Stimulated activated CD4-positive, alpha-beta T cell treated with anti-CD3 and anti-CD28 coated beads, Interleukin-12 subunit alpha, Interleukin-12 subunit beta, amount 100 ng/mL, for 48 hours (primary cell): ENCODE data around the gene GMPR2.
"Not testable (repeated sequence)": the region's sequence is repeated elsewhere in the genome, so short reads cannot be mapped to it uniquely, and the experiment has no call there.

ENCODE experiments used
- DNase-seq, 3 donors: peaks; one replicate each; pipeline ENCODE4 v3.0.0-alpha.2; 2020; ENCODE audit warnings: low read depth in 2 of 3, low spot score in 1 of 3

The GMPR2 gene

DNA sequence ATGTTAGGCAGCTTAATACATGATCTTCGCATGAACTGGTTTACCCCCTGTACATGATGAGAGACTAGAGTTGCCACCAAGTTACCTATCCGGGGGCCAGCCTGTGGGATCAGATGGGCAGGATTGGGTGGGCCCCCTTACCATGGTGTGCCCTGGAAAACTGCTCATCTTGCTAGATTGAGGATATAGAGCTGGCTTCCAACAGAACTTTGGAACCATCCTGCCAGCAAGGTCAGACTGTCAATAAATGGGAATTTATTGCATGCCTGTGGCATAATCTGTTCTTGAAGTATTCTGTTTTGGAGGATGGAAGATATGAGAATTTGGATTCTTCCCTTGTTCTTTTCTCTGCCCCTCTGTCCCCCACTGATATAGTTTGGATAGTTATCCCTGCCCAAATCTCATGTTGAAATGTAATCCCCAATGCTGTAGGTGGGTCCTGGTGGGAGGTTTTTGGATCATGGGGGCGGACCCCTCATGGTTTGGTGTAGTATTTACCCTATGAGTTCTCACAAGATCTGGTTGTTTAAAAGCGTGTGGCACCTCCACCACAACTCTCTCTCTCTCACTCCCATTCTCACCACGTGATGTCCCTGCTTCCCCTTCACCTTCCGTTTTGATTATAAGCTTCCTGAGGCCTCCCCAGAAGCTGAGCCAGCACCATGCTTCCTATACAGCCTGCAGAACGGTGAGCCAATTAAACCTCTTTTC lies 33.8 kb upstream of the GMPR2 start:
- no peak for DNase-seq

DNA sequence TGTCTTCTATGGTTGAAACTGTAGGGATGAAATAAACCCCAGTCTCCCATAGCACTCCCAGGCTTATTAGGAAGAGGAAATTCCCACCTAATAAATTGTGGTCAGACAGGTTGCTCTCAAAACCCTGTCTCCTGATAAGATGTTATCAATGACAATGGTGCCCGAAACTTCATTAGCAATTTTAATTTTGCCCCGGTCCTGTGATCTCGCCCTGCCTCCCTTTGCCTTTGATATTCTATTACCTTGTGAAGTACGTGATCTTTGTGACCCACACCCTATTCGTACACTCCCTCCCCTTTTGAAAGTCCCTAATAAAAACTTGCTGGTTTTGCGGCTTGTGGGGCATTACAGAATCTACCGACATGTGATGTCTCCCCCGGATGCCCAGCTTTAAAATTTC lies 30.2 kb upstream of the GMPR2 start:
- DNase-seq: not testable (repeated sequence)

DNA sequence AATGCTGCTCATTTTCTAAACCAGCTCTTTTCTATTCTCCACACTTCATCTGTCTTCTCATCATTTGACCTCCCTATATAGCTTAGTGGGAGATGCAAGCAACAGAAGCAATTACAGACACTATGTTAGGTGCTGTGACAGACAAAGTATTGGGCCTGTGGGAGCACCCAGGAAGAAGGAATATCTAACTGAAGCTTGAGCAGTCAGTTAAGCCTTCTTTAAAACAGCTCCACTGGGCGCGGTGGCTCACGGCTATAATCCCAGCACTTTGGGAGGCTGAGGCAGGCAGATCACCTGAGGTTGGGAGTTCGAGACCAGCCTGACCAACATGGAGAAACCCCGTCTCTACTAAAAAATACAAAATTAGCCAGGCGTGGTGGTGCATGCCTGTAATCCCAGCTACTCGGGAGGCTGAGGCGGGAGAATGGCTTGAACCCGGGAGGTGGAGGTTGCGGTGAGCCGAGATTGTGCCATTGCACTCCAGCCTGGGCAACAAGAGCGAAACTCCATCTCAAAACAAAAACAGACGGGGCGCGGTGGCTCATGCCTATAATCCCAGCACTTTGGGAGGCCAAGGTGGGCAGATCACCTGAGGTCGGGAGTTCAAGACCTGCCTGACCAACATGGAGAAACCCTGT lies 29.4 kb upstream of the GMPR2 start:
- DNase-seq: not testable (repeated sequence)

DNA sequence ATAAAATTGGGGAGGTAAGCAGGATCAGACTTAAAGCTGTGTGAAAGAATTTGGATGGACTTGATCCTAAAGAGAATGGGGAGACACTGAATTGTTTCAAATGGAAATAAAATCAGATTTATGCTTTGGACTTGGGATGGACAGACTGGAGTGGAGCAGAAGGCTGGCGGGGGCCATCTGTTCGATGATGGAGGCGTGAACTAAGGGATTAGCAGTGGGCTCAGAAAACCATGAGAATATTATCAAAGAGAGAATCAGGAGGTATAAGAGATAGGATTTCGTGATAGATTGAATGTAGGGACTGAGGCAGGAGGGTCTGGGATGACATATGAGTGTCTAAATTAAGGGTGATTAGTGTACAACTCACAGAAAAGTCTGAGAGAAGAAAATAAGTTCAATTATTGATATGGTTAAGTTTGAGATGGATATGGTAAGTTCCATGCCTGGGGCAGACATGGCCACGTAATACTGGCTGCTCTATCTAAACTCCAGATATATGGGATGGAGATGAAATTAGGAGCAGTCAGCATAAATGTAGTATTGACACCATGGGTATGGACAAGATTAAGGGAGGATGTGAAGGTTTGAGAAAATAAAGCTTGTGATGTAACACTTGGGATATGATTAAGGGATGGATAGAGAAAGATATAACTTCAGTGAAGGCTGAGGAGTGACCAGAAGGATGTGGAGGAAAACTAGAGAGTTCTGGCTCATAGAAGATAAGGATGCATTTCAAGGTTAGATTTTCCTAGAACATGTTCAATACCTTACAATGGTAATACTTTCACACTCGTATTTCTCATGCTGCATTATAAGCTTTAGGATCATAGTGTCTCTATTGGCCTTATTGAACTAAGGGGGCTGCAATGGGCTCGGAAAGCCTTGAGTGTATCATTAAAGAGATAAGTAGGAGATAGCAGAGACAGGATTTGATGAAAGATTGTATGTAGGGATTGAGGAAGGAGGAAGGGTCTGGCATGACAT lies 28.3 kb upstream of the GMPR2 start:
- DNase-seq: no peak

DNA sequence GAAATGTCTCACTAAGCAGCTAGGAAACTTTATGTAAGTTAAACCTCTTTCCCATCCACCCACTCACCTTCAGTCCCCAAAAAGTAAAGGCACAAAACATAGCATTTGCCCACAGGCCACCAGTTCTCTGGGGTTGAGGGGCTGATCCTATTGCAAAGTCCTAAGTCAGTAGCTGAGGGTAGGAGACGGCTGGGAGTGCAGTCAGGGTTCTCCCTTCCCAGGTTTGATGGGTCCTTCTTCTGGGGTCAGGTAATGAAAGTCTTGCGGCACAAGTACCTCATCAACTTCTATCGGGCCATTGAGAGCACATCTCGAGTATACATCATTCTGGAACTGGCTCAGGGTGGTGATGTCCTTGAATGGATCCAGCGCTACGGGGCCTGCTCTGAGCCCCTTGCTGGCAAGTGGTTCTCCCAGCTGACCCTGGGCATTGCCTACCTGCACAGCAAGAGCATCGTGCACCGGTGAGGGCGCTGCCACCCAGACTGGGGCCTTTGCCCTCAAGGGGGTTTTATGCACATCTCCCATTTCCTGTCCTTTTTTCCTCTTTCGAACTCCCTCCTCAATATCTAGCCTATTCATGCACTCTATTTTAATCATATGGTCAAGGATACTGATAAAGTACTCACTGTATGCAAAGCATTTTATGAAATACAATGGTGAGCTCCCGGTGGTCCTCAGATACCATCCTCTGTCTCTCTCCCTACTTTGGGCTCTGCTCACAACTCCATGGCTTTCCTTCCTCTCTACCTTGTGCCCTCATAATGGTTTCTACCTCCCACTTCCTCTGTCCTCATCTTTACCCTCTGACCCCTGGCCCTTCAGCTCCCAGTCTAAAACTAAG lies 26.2 kb upstream of the GMPR2 start:
- DNase-seq: no peak

DNA sequence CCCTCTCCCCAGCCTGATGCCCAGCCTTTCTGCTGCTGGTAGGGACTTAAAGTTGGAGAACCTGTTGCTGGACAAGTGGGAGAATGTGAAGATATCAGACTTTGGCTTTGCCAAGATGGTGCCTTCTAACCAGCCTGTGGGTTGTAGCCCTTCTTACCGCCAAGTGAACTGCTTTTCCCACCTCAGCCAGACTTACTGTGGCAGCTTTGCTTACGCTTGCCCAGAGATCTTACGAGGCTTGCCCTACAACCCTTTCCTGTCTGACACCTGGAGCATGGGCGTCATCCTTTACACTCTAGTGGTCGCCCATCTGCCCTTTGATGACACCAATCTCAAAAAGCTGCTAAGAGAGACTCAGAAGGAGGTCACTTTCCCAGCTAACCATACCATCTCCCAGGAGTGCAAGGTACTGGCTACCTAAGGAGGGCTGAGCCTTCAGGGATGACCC lies 25.6 kb upstream of the GMPR2 start:
- no peak for DNase-seq

DNA sequence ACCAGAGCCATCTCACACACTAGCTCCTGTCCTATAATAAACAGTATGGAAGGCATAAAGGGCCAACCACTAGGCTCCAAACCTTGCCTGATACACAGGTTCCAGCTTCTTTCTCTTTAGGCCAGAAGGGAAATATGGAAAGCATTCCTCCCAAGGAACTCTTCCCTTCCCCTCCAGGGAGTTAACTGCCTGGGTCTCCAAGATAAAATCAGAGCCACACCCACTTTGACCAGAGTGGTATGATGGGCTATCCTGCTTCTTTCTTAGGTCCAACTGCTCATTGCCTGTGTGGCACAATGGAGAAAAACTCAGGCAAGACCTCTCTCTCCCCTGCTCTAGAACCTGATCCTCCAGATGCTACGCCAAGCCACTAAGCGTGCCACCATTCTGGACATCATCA lies 25.1 kb upstream of the GMPR2 start:
- DNase-seq: no peak

DNA sequence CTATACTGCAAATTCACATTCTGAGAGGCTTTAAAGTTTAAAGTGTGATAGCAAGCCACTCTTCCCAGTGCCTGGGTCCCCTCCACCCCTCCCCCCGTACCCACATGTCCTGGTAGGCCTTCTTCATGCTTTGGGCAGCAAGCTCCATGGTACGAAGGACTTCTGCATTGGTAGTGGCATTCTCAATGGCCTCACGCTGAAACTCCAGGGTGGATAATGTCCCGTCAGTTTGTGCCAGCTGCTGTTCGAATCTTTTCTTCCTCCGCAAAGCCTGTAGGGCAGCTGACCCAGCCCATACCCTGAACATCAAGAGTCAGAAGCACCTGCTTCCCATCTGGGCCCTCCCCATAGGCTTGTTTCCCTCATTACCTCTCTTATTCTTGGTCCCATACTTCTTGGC lies 21.4 kb upstream of the GMPR2 start:
- no peak for DNase-seq

DNA sequence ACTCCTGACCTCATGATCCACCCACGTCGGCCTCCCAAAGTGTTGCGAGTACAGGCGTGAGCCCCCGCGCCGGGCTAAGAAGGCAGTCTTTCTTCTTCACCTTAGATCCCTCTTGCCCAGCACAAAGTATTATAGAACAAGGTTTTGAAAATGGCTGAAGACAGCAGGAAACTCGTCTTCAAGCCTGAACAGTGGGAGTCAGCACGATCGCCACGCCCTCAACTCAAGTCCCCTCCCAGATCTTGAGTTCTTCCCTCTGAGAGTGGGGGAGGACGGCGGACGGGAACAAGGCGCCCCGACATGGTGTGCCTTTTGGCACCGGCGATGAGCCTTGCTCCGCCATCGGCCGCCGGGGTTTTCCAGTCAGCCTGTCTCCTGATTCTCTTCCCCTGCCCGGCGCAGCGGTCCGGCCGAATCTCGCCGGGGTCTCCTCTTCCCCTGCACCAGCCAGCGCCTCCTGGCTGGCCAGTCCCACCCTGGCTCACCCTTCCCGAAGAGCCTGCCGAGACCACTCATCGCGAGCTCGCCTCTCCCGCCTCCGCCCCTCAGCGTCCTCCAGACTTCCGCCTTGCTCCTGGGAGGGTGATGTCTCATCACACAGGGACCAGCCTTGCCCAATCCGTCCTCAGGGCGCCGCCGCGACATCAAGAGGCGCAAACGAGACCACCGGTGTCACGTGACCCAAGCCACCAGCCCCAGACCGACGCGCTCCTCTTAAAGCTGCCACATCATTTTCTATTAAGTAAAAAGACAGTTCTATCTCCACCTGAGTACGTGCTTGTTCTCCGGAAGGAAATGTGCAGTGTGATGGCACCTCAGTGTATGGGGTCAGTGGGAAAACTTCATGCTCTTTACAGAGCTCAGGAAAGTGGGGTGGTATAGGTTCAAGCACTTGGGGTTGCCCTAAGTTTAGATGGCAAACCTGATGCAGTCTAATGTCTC lies 19.5 kb upstream of the GMPR2 start, which contains the start of gene CHMP4A:
Gene CHMP4A, minus strand, starts transcription at position 565 of the 942 bp plus-strand sequence. Its CDS starts 49 bp downstream, at position 516.
- peak; percentile 94 to 97 (median 97) for DNase-seq

DNA sequence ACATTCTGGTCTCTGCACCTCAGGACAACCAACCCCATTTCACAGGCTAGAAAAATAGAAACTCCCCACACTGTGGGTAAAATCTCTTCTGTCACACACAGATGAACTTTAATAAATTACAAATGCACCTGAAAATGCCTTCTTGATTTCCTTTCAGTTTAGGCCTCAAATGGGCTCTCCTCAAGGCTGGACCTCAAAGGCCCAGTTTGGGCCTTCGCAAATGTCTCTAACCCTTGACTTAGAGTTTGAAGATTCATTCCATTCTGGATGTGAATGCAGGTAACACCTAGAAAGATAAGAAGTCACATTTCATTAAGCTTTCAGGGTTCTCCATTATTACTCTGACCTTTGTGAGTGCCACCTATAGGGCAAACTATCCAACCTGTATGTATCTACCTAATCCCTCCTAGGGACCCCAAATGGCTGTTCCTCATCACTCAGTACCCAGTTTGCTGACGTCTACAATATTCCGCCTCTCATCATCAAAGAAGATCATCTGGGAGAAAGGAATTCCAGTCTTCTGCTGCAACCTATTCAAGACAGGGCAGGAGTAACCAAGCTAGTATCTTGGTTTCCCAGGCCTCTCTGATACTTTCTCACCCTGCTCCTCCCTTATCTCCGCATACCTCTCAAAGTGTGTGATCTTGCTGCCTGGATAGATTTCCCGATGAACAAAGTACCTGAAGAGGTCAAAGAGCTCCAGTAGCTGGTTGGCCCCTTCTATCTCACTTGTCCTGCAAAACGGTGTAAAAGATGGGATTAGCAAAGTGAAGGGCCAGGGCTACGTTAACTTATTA lies 18.7 kb upstream of the GMPR2 start:
- no peak for DNase-seq

DNA sequence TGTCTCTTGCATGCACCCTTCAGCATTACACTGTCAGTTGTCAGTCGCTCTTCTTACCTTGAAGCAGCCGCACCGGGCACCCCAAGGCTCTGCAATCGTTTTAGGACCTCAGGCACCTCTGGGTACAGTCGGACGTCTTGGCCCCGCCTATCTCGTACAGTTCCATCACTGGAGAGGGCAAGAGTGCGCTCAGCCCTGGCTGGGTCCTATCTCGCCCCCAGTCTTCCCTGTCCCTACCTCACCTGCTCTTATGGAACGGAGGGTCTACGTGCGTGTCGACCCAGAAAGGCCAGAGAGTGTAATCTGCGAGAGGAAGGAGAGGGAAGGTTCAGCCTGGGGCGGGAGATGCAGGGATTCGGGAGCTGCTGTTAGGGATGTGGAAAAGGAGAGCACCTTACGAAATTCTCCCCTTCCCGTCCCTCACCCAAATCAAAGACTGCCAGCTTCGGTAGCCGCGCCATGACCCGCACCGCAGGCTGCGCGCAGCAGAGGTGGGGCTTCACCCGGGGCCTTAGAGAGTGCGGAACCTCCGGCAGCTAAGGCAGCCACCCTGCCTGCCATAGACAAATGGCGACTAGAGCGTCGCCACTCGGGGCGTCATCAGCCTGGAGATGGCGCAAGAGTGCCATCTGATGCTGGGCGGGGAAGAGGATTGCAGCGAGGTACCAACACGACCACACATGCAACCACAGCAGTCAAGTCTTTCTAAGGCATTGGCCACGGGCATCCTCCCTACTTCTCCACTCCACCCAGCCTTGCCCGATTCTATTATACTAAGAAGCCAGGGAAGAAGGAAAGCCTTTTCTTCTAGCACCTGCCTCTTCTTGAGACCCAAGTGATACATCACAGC lies 17.0 kb upstream of the GMPR2 start, which contains the start of gene MDP1:
Gene MDP1, minus strand, starts transcription at position 572 of the 850 bp plus-strand sequence. Its CDS starts 111 bp downstream, at position 461.
- peak; percentile 74 to 77 (median 76) for DNase-seq

DNA sequence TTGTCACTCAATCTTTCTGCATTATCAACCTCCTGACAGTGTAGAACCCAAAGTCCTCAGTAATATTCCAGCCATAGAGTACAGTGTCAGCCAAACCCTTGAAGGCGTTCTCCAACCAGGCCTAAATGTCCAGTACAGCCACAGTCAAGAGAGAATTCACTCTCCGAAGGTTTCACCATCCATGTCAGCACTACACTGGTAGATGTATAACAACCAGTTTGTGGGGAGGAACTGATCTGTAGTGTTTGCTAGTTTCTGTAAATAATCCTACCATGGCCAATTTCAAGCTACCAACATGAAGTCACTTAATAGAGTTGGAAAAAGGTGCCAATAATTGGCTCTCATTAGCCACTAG lies 16.4 kb upstream of the GMPR2 start:
- no peak for DNase-seq

DNA sequence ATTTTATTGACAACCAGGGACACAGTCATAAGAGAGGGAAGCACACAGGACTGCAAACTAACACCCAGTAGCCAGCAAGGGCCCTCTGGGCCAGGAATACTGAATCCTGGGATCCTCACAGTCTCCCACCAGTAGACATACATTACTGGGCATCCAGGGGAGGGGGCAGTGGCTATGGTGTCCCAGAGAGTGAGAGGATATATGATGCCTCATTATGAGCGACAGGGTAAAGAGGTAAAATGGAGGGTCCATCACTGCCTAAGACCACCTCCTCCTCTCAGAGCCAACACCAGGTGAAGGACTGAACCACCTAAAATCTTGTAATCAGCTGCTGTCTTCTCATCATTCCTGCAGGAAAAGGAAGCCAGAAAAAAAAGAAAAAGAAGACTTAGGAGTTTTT lies 15.9 kb upstream of the GMPR2 start:
- DNase-seq: not testable (repeated sequence)

DNA sequence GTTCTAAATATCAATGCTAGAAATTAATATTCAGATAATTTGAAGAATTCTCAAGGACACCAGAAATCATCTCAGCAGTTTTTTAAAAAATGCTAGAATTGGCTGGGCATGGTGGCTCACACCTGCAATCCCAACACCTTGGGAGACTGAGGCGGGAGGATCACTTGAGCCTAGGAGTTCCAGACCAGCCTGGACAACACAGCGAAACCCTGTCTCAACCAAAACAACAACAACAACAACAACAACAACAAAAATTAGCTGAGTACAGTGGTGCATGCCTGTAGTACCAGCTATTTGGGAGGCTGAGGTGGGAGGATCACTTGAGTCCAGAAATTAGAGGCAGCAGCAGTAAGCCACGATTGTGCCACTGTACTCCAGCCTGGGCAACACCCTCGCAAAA lies 13.6 kb upstream of the GMPR2 start:
- no peak for DNase-seq

DNA sequence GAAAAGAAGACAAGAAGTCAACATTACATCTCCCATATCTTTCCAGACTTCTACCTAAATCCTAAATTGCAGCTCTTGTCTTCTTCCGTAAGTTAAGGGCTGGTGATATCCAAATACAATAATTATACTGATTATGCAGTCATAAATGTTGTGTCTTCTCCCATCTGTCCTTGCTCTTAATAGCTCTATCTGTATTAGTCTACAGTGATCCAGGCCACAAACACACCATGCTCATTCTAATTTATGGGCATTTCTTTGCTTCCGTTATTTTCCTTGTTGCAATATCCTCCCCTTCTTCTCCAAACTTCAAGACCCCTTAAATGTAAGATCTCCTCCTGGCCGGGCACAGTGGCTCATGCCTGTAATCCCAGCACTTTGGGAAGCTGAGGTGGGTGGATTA lies 13.2 kb upstream of the GMPR2 start:
- DNase-seq: no peak

DNA sequence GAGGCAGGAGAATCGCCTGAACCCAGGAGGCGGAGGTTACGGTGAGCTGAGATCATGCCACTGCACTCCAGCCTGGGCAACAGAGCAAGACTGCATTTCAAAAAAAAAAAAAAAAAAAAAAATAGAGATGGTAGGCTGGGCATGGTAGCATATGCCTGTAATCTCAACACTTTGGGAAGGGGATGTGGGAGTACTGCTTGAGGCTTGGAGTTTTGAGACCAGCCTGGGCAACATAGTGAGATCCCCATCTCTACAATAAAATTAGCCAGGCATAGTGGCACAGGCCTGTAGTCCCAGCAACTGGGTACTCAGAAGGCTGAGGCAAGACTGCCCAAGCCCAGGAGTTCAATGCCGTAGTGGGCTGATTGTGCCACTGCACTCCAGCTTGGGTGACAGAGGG lies 9.7 kb upstream of the GMPR2 start:
- not testable (repeated sequence) for DNase-seq

DNA sequence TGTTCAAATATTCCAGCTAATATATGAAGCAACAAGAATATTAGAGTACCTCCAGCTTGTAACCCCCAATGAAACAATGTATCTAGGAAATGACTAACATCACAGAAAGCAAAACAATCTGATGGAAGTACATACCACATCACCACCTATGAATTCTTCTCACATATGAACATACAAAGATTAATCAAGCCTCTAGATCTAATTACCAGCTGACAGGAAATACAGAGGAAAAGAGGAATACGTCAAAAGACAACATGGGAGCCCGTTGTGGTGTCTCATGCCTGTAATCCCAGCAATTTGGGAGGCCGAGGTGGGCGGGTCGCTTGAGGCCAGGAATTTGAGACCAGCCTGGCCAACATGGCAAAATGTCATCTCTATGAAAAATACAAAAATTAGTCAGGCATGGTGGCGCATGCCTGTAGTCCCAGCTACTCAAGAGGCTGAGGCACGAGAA lies 8.1 kb upstream of the GMPR2 start:
- no peak for DNase-seq

DNA sequence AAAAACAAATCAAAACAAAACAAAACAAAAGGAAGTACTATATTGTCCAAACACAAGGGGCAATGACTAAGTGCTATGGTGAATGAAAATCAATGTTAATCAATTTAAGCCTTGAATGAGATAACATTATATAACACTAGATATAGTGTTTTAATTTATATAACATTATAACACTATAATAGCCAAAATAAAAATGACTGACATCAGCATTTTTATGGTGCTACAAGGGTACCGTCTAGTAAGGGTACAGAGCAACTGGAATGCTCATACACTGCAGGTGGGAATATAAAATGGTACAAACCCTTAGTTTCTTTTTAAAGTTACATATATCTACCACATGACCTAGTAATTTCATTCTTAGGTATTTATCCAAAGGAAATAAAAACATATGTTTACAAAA lies 6.3 kb upstream of the GMPR2 start:
- no peak for DNase-seq
